Gastroesophageal sphincter (tissue), 4 donors: ENCODE results near the gene NHEJ1. TPM values are rescaled to one million over a fixed set of nuclear protein-coding genes. Genes with fewer than 3 reads are reported as not detected.

ENCODE experiments used
- ATAC-seq: fragments of 150-250 bp; one replicate; pipeline ENCODE4 v1.9.1; 2016; ENCODE audit warnings: mild to moderate bottlenecking, moderate library complexity
- H3K27ac ChIP-seq, 4 donors: fragments of 200-600 bp; sonication (generic) in 3 of 4; 1 replicate in 3 of 4; 2 replicates in 1 of 4; pipeline ENCODE4 v1.5.1; 2016 to 2019
- H3K27me3 ChIP-seq: fragments of 200-600 bp; sonication (generic); one replicate; pipeline ENCODE4 v1.5.1; 2019
- H3K36me3 ChIP-seq, 2 donors: fragments of 200-600 bp; sonication (generic); one replicate each; pipeline ENCODE4 v1.5.1; 2019; ENCODE audit warnings: control low read depth in 1 of 2
- H3K4me1 ChIP-seq, 3 donors: fragments of 200-600 bp; sonication (generic); 1 replicate in 2 of 3; 2 replicates in 1 of 3; pipeline ENCODE4 v1.5.1; 2016 to 2019; ENCODE audit warnings: control low read depth in 2 of 3
- H3K4me3 ChIP-seq, 2 donors: fragments of 200-600 bp; sonication (generic); one replicate each; pipeline ENCODE4 v1.5.1; 2019; ENCODE audit warnings: mild to moderate bottlenecking in 1 of 2, moderate library complexity in 1 of 2
- H3K9me3 ChIP-seq, 3 donors: fragments of 200-600 bp; sonication (generic); one replicate each; pipeline ENCODE4 v1.5.1; 2017 to 2019; ENCODE audit warnings: control low read depth in 2 of 3
- EP300 ChIP-seq: sonication (generic); formaldehyde crosslinking; IDR thresholded peaks from one replicate; pipeline ENCODE4 v1.6.1; 2017; ENCODE audit warnings: antibody characterized with exemption, mild to moderate bottlenecking
- POLR2A ChIP-seq, 2 donors: fragments of 450-650 bp; IDR thresholded peaks; one replicate each; pipeline ENCODE4 v1.6.1; 2017; ENCODE audit warnings: antibody characterized with exemption in 2 of 2, mild to moderate bottlenecking in 2 of 2, moderate library complexity in 1 of 2
- POLR2AphosphoS5 ChIP-seq: sonication (generic); formaldehyde crosslinking; IDR thresholded peaks from one replicate; pipeline ENCODE4 v1.6.1; 2017; ENCODE audit warnings: antibody characterized with exemption
- WGBS, 2 donors: methylation state at CpG; one replicate each; pipeline ENCODE4 v1.1.5; 2018; ENCODE audit warnings: low coverage in 1 of 2; 5-methylcytosine and 5-hydroxymethylcytosine counted together
- total RNA-seq, 4 donors: library from RNA; depleted of rRNA; stranded (reverse); fragments of >200 nt; gene quantifications; one replicate each; pipeline ENCODE4 v1.1.0, GENCODE V29; 2016
- TF ChIP-seq, protein P1 (sequence below), 4 experiments: fragments of 200-600 bp in 2 of 4; fragments of 450-650 bp in 2 of 4; sonication (generic) in 1 of 4; IDR thresholded peaks; one replicate each; pipeline ENCODE4 v1.5.1; 2017 to 2019; ENCODE audit warnings: antibody characterized with exemption in 4 of 4, mild to moderate bottlenecking in 2 of 4, moderate library complexity in 2 of 4

The NHEJ1 gene
- total RNA-seq, 4 donors from 2014 or later, result 12.8 to 25.5 (median 17.4) TPM

DNA sequence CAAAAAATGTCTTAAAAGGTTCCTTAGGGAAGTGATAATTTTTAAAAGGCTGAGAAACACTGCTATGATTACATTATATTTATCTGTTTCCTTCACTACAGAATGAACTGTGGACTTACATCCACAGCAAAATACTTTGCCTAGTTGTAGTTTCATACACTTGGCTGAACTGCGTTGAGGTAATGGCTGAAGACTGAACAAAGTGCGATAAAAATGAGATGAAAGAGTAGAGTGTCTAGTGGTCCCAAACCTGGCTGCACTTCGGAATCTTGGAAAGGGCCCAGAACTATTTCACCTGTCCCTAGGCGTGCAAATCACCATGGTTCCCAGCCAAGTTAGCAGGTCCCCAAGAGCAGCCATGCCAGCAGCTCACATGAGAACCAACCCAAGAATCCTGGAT is 81.7 kb downstream of the NHEJ1 start:
- ATAC-seq, result no peak

DNA sequence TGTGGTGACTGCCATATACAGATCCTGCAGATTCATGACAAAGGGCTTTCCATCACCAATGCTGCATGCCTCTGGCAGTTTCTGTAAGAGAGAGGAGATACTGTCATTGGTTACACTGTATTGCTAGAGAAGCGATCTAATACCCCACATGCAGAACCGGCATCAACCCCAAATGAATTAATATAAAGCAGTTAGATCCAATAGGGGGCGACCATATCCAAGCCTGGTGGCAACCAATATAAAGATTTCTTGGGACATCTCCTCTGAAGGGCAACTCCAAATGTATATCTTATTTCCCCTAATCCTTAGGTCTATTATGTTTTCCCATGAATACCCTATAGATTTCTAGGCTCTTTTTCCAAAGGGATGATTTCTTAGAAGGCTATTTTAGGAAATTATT is 82.5 kb downstream of the NHEJ1 start:
- Histone ChIP-seq H3K27ac (no peak overlapping the region), H3K36me3 (peaks cover 0 to 50% of the 10 kb centered on the region in 2 donors), H3K27me3 (no peaks in the 10 kb centered on the region), H3K4me1 (peaks cover 0 to 2% (median 0%) of the 10 kb centered on the region in 3 donors), H3K9me3 (no peaks in the 10 kb centered on the region), H3K4me3 (no peak overlapping the region)
- ATAC-seq, result no peak
- TF ChIP-seq POLR2AphosphoS5 (no peak), EP300 (no peak), POLR2A (IDR thresholded peaks at IDR 0.05) (no peak)
- TF ChIP-seq, protein P1, sequence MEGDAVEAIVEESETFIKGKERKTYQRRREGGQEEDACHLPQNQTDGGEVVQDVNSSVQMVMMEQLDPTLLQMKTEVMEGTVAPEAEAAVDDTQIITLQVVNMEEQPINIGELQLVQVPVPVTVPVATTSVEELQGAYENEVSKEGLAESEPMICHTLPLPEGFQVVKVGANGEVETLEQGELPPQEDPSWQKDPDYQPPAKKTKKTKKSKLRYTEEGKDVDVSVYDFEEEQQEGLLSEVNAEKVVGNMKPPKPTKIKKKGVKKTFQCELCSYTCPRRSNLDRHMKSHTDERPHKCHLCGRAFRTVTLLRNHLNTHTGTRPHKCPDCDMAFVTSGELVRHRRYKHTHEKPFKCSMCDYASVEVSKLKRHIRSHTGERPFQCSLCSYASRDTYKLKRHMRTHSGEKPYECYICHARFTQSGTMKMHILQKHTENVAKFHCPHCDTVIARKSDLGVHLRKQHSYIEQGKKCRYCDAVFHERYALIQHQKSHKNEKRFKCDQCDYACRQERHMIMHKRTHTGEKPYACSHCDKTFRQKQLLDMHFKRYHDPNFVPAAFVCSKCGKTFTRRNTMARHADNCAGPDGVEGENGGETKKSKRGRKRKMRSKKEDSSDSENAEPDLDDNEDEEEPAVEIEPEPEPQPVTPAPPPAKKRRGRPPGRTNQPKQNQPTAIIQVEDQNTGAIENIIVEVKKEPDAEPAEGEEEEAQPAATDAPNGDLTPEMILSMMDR (IDR thresholded peaks at IDR 0.05), result no peak
- WGBS, 2 donors, result 95% methylated on average over 3 of the region's 3 CpGs; no CpG with 5 or more reads in 1 of the 2 donors

More for the DNA sequence above, 81.7 kb downstream of the NHEJ1 start:
- Histone ChIP-seq H3K9me3 (no peaks in the 10 kb centered on the region), H3K4me1 (peaks cover 0 to 2% (median 0%) of the 10 kb centered on the region in 3 donors), H3K4me3 (no peak overlapping the region), H3K36me3 (peaks cover 0 to 43% of the 10 kb centered on the region in 2 donors), H3K27ac (no peak overlapping the region), H3K27me3 (no peaks in the 10 kb centered on the region)
- TF ChIP-seq POLR2AphosphoS5 (no peak), EP300 (no peak)
- TF ChIP-seq, protein P1 (IDR thresholded peaks at IDR 0.05), result no peak
- WGBS, 2 donors, result 86 to 96% methylated on average over 3 of the region's 4 CpGs

DNA sequence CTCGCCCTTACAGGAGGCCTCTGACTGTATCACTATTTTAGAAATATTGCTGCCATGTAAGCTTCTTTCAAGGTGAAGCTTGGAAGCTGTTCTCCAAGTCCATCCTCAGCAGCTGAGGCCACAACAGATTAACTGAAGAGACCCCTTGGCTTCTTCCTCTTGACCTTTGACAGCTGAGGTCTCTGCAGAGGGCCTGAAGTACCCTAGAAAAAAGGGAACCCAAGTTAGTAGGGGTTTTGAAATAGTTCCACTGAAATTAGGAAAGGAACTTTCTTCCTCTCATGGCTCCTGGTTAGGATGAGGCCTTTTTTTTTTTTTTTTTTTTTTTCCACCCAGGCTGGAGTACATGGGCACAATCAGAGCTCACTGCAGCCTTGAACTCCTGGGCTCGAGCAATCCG is 84.4 kb downstream of the NHEJ1 start:
- TF ChIP-seq, protein P1 (IDR thresholded peaks at IDR 0.05), result no peak
- TF ChIP-seq POLR2A (IDR thresholded peaks at IDR 0.05) (no peak), EP300 (no peak), POLR2AphosphoS5 (no peak)
- no peaks in the 10 kb centered on the region for H3K4me1 ChIP-seq
- no peak overlapping the region for H3K4me3 ChIP-seq
- no peak overlapping the region for H3K27ac ChIP-seq
- H3K36me3 ChIP-seq, result peaks cover 0 to 61% of the 10 kb centered on the region in 2 donors
- no peaks in the 10 kb centered on the region for H3K27me3 ChIP-seq
- 84 to 100% methylated on average over 1 to 3 of the region's 3 CpGs for WGBS, 2 donors
- no peak for ATAC-seq
- H3K9me3 ChIP-seq, result no peaks in the 10 kb centered on the region

DNA sequence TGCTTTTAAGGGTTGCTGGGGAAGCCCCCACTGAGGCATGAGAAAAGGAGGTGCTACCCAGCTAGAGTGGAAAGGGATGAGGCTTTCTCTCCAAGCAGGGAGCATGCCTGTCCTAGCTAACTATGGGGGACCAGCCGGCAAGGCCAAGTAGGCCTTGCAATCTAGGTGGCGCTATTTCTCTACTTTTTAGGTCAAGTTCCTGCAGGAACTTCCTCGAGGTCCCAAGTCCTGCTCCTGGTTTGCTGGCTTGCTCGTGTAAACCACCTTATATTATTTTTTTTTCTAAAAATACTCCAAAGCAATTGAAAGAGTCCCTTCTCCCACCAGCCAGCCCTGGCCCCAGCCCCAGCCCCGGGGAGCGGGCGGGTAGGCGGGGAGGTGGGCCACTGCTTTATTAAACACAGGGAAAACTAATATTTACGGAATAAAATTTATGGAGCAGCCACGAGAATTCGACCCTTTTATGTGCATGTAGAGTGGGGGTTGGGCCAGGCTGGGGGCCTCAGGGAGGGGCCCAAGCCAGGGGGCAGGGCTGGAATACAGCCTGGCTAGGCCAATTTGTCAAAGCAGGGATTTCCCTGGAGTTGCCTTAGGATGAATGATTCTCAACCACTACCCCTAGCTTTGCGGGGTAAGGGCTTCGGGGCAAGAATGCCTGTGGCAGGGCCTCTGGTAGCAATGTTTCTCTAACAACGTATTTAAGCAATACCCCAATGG is 87.0 kb downstream of the NHEJ1 start:
- 43 to 61% methylated on average over 6 to 7 of the region's 14 CpGs for WGBS, 2 donors
- no peaks in the 10 kb centered on the region for H3K4me1 ChIP-seq
- H3K36me3 ChIP-seq, result peaks cover 0 to 75% of the 10 kb centered on the region in 2 donors
- no peaks in the 10 kb centered on the region for H3K9me3 ChIP-seq
- no peak for ATAC-seq
- H3K27me3 ChIP-seq, result no peaks in the 10 kb centered on the region
- TF ChIP-seq EP300 (no peak), POLR2AphosphoS5 (no peak), POLR2A (IDR thresholded peaks at IDR 0.05) (no peak)
- TF ChIP-seq, protein P1 (IDR thresholded peaks at IDR 0.05), result peak in 3 of 4 experiments; percentile 7 to 48 (median 21)
- H3K27ac ChIP-seq, result no peak overlapping the region
- H3K4me3 ChIP-seq, result no peak overlapping the region

DNA sequence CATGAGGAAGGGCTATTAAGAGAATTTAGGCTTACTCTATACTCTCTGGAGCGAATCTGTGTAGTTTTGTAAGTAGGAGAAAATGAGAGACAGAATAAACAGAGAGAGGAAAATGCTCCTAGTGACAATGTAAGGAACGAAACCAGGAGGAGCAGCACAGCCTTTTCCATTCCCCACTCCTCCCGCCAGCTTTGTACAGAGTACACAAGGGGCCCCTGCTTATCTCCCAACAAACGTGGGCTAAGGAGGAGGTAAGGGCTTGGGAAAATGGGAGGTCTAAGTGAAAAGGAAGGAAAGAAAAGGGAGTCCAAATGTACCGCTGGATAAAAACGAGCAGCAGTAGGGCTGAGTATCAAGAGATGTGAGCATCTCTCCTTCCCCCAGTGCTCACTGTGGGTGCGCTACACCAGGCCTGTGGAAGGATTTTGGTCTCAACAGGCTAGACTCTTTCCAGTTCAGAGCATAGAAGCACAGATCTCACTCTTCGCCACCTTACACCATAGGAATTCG is 87.8 kb downstream of the NHEJ1 start:
- Histone ChIP-seq H3K4me1 (no peaks in the 10 kb centered on the region), H3K9me3 (no peaks in the 10 kb centered on the region), H3K4me3 (no peak overlapping the region), H3K27ac (no peak overlapping the region), H3K27me3 (no peaks in the 10 kb centered on the region), H3K36me3 (peaks cover 0 to 70% of the 10 kb centered on the region in 2 donors)
- WGBS, 2 donors, result 83 to 94% methylated on average over 9 of the region's 9 CpGs
- ATAC-seq, result no peak
- TF ChIP-seq POLR2AphosphoS5 (no peak), POLR2A (IDR thresholded peaks at IDR 0.05) (no peak), EP300 (no peak)
- TF ChIP-seq, protein P1 (IDR thresholded peaks at IDR 0.05), result no peak
